ENCODE data around the gene TPBG. TPM values are rescaled to one million over a fixed set of nuclear protein-coding genes. Genes with fewer than 3 reads are reported as not detected.

TPBG gene
- total RNA-seq, 3 donors from 2014 or later = 10.2 to 11.7 (median 10.4) TPM

DNA sequence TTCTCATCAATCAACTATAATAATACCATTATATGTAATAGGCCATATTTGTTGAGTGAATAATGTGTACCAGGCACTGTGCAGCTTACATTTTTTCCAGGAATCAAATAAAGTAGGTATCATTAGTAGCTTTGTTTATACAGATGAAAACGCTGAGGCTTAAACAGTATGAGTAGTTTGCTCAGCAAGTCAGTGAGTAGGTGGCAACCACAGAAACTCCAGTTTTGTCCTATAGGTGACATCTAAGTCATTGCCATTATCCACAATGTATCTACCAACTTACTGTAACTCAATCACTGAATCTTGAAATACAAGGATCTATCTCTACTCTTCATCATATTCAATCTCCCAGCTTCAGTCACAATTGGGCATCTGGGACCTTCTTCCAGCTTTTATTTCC, 29.8 kb upstream of the TPBG start:
- Histone ChIP-seq H3K9me3 (no peaks in the 10 kb centered on the region), H3K36me3 (ENCODE audit: low read depth) (no peaks in the 10 kb centered on the region), H3K4me1 (ENCODE audit: low read depth) (no peaks in the 10 kb centered on the region), H3K4me3 (no peak overlapping the region)
- intact Hi-C loops (cut with DNase I, micrococcal nuclease) = no loop called here
- ATAC-seq = no peak
- DNase-seq = no peak
- TF ChIP-seq, protein P1, sequence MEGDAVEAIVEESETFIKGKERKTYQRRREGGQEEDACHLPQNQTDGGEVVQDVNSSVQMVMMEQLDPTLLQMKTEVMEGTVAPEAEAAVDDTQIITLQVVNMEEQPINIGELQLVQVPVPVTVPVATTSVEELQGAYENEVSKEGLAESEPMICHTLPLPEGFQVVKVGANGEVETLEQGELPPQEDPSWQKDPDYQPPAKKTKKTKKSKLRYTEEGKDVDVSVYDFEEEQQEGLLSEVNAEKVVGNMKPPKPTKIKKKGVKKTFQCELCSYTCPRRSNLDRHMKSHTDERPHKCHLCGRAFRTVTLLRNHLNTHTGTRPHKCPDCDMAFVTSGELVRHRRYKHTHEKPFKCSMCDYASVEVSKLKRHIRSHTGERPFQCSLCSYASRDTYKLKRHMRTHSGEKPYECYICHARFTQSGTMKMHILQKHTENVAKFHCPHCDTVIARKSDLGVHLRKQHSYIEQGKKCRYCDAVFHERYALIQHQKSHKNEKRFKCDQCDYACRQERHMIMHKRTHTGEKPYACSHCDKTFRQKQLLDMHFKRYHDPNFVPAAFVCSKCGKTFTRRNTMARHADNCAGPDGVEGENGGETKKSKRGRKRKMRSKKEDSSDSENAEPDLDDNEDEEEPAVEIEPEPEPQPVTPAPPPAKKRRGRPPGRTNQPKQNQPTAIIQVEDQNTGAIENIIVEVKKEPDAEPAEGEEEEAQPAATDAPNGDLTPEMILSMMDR (IDR thresholded peaks at IDR 0.05) = no peak

DNA sequence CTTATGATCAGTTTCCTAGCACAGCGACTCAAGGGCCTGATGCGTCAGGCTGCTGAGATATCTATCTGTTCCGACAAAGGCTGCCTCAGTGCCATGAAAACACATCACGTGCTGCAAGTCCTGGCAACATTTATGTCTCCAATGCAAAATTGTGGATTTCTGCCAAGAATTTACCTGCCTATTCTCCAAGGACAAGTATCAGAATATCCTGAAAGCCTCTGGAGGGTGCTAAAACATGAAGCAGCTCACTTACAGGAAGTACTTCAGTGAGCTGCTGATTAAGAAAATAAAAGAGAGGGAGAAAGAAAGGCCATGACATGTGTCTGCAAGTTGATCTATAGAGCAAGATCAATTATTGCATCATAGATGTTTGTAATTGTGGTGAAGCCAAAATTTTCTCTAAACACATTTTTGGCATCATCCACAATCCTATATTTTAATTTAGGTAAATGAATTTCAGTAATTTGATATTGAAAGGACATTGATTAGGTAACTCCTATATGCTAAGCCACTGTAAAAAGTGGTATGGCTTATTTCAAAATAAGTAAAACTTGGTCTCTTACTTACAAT, 25.8 kb upstream of the TPBG start:
- H3K9me3 ChIP-seq = peaks cover 5% of the 10 kb centered on the region
- no peak for DNase-seq
- no peaks in the 10 kb centered on the region for H3K4me1 ChIP-seq (ENCODE audit: low read depth)
- H3K4me3 ChIP-seq = no peak overlapping the region
- H3K36me3 ChIP-seq (ENCODE audit: low read depth) = no peaks in the 10 kb centered on the region
- TF ChIP-seq, protein P1 (IDR thresholded peaks at IDR 0.05) = no peak
- intact Hi-C loops (cut with DNase I, micrococcal nuclease) = no loop called here
- no peak for ATAC-seq

DNA sequence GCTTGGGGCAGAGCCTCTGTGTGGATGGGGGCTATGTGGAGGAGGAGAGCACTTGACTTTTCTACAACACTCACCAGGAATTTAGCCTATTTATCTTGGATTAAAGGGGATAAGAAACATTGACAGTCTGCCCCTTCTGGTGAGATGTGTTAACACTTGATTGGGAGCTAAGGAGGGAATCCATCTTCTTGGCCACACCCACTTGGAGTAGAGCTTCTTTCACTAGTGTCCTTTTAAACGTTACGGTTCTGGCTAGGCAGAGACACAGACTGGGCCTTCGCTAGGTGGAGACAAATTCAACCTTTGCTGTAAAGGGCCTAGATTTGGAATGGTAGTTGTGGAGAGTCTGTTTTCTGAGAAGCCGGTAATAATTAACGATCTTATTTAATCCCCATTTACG, 15.5 kb upstream of the TPBG start:
- intact Hi-C loops (cut with DNase I, micrococcal nuclease) = no loop called here
- H3K4me1 ChIP-seq (ENCODE audit: low read depth) = no peaks in the 10 kb centered on the region

DNA sequence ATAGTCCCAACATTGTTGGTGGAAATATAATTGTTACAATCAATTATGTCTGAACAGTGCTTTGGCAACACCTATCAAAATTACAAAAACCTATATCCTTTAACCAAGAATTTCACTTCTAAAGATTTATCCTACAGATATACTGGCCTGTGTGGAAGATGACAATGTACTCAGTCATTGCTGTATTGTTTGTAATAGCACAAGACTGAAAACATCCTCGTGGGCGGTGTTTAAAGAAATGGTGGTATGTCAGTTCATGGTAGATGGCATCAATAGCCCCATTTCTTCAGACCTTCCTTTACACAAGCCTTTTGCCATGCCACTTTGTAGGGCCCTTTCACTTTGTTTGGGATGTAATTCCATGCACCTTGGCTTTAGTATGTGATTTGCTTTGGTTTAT, 9.8 kb upstream of the TPBG start:
- intact Hi-C loops (cut with DNase I, micrococcal nuclease) = no loop called here
- no peak for DNase-seq
- no peak for ATAC-seq

More for the DNA sequence above, 15.5 kb upstream of the TPBG start:
- H3K36me3 ChIP-seq (ENCODE audit: low read depth) = no peaks in the 10 kb centered on the region
- H3K9me3 ChIP-seq = no peaks in the 10 kb centered on the region
- no peak overlapping the region for H3K4me3 ChIP-seq
- TF ChIP-seq, protein P1 (IDR thresholded peaks at IDR 0.05) = no peak
- ATAC-seq (no peak), DNase-seq (no peak)

DNA sequence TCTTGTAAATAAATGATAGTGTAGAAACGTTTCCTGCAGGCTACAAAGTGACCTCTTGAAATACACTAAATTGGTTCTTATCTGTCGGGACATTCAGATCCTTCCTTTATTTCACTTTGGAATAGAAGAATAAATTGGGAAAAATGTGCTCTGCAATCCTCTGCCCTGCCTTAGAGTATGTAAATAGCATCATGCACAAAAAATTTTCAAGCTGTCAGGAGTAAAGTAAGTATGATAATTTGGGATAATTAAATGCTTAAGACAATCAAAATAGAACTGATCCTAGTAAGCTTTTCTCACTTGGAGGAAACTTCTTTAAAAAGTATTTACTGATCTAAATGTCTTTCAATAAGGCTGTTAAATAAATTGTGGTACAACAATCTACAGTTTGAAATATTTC, 3.1 kb upstream of the TPBG start:
- Histone ChIP-seq H3K4me1 (ENCODE audit: low read depth) (peaks cover 6% of the 10 kb centered on the region), H3K4me3 (no peak overlapping the region), H3K9me3 (no peaks in the 10 kb centered on the region), H3K36me3 (ENCODE audit: low read depth) (no peaks in the 10 kb centered on the region)
- DNase-seq (no peak), ATAC-seq (no peak)
- TF ChIP-seq, protein P1 (IDR thresholded peaks at IDR 0.05) = no peak
- intact Hi-C loops (cut with DNase I, micrococcal nuclease) = no loop called here

More for the DNA sequence above, 9.8 kb upstream of the TPBG start:
- H3K9me3 ChIP-seq = no peaks in the 10 kb centered on the region
- no peak overlapping the region for H3K4me3 ChIP-seq
- H3K4me1 ChIP-seq (ENCODE audit: low read depth) = no peaks in the 10 kb centered on the region
- TF ChIP-seq, protein P1 (IDR thresholded peaks at IDR 0.05) = no peak
- no peaks in the 10 kb centered on the region for H3K36me3 ChIP-seq (ENCODE audit: low read depth)

DNA sequence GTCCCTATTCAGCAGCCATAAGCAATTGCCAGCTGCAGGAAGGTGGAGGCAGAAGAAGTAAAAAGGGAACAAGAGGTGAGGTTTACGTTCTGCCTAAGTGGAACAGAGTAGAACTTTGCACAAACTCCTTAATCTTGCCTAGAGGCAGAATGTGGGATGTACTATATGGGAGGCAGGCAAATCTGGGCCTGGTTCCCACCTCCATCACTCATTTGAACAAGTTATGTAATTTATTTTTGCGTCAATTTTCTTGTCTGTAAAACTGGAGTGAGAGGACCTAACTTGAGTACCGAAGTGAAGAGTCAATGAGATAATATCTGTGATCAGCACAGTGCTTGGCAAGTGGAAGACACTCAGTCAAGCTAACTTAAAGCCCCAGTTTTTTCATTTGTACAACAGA, 2.0 kb upstream of the TPBG start:
- no peaks in the 10 kb centered on the region for H3K9me3 ChIP-seq
- H3K4me3 ChIP-seq = no peak overlapping the region
- peaks cover 7% of the 10 kb centered on the region for H3K4me1 ChIP-seq (ENCODE audit: low read depth)
- intact Hi-C loops (cut with DNase I, micrococcal nuclease) = no loop called here
- TF ChIP-seq, protein P1 (IDR thresholded peaks at IDR 0.05) = no peak
- ATAC-seq (no peak), DNase-seq (no peak)
- H3K36me3 ChIP-seq (ENCODE audit: low read depth) = no peaks in the 10 kb centered on the region

Data from mucosa of descending colon (tissue), 3 donors.